Inflammatory macrophage treated with lipopolysaccharide for 1 hour (primary cell): ENCODE results near the gene TMEM131L.
A peak's percentile ranks its signal among the peaks of the same experiment; 100 is the strongest.

Source experiments
- DNase-seq, 2 donors: peaks; one replicate each; pipeline ENCODE4 v3.0.0-alpha.2; 2020 to 2022

The TMEM131L gene

DNA sequence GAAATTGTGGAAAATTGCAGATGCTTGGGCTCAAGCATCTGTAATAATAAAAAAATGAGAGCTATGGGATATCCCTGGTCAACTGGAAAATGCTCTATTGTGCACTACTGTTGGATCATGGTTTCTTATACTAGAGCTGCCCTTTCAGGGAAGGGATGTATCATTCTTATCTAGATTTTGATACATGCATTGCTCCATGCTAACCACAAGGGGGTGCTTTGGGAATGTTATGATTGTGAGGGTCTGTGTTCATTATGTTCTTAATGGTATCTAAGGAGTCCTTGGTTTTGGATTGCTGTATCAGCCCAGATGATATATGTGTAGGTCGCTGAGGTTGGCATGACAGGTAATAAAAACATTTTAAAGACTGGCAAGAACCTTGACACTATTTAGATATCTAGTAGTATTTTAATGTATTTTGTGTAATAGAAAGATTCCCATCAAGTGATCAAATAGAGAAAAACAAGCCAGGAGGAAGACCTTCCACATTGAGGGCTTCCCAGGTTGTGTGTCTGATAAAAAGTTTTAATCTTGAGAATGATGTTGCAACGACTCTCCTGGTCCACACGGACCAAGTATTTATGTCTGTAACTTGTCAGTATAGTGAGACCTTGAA is 168.7 kb downstream of the TMEM131L start:
- DNase-seq = peak in 1 of 2 donors; percentile 68

DNA sequence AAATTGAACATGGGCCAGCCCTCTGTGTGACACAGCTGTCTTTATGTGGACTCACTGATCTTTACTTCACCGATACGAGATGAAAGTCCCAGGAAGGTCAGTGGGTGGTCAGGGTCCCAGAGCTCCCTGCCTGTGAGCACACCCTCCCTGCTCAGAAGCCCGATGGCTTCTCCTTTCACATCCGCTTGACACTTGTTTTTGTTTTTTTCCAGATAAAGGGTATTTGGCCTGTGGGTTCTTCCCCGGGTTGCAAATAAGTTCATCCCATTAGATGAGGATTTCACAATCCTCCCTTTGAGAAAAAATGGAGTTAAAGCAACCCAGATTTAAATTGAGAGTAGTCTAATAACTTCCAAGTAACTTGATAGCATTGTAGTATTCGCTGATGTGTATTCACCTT is 169.7 kb downstream of the TMEM131L start:
- no peak for DNase-seq

- no peak for DNase-seq
Measured at GRCh38 chr4:153637201-153637600, 171.0 kb downstream of the TMEM131L start.

DNA sequence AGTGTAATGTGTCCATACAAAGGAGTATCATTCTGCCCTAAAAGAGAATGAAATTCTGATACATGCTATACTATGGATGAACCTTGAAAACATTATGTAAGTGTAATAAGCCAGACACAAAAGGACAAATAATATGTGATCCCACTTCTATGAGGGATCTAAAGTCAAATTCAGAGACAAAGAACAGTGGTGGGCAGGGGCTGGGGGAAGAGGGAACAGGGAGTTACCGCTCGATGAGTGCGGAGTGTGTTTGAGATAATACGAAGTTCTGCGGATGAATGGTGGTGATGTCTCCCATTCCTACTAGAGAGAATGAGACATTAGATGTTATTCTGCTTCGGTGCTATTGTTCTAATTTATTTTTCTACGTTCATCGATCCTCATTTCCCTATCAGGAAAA is 171.9 kb downstream of the TMEM131L start:
- DNase-seq = no peak

- DNase-seq = no peak
Measured at GRCh38 chr4:153638999-153639398, 172.8 kb downstream of the TMEM131L start.

- DNase-seq = no peak
Measured at GRCh38 chr4:153639833-153640802, 174.0 kb downstream of the TMEM131L start.

GRCh38 chr4:153641532-153641931 is 175.4 kb downstream of the TMEM131L start:
- DNase-seq = no peak

GRCh38 chr4:153643406-153644383 is 177.5 kb downstream of the TMEM131L start:
- peak in 1 of 2 donors; percentile 60 for DNase-seq

DNA sequence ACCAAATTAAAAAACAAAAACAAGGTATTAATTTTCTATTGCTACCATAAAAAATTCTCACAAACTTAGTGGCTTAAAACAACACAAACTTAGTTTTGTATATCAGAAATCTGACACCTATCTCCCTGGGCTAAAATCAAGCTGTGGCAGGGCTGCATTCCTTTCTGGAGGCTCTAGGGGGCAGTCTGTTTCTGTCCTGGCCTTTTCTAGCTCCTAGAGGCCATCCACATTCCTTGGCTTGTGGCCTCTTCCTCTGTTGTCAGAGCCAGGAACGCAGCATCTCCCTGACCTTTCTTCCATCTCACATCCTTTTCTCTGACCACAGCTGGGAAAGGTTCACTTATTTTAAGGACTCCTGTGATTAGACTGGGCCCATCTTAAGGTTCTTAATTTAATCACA is 179.0 kb downstream of the TMEM131L start:
- DNase-seq = no peak

- no peak for DNase-seq
Measured at GRCh38 chr4:153646261-153646660, 180.1 kb downstream of the TMEM131L start.

DNA sequence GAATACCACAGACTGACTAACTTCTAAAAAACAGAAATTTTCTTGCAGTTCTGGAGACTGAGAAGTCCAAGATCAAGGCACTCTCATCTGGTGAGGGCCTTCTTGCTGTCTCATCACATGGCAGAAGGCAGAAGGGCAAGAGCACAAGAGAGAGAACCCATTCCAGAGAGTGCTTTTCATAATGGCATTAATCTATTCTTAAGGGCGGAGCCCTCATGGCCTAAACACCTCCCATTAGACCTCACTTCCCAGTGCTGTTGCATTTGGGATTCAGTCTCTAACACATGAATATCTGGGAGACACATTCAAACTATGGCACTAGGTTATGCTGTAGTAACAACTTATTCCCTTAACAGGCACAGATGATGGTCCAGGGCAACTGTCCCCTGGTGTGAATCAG is 180.8 kb downstream of the TMEM131L start:
- DNase-seq = no peak

DNA sequence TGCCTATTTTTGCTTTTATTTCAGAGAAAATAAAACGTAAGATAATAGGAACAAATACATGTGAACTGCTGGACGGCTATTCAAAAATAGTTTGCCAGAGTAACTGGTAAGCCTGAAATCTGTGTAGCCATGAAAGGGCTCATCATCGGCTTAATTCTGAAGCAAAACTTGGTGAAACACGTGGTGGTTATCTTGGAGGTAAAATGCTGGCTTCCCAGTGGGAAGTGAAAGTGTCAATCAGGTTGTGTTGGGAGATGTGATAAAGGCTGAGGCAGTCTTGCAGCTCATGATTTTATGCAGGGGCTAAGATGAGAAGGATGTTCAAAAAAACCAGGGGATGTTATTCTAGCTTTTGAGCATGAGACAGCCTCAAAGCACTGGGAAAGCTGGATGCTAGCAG is 181.8 kb downstream of the TMEM131L start:
- DNase-seq = no peak

DNA sequence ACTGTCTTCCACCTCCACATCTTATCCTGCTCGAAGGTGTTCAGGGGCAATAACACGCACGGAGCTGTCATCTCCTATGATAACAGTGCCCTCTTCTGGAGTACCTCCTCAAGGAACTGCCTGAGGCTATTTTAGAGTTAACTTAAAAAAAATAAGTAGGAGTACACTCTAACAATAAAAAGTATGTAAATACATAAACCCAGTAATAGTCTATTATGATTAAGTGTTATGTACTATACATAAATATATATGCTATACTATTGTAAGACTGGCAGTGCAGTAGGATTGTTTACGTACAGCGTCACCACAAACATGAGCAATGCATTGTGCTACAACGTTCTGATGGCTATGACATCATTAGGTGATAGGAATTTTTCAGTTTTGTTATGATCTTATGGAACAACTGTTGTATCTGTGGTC is 183.4 kb downstream of the TMEM131L start:
- no peak for DNase-seq

DNA sequence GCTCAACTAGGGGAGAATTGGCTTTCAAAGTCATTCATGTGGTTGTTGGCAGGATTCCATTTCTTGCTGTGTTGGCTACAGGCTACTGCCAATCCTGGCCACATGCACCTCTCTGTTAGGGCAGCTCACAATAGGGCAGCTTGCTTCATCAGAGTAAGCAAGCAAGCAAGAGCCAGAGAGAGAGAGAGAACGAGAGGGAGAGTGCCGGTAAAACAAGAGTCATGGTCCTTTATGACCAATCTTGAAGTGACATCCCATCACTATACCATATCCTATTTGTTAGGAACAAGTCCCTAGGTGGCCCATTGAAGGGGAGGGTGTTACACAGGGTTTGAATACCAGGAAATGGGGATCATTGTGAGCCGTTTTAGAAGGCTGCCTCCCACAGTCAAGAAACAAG is 185.0 kb downstream of the TMEM131L start:
- peak in 1 of 2 donors; percentile 42 for DNase-seq

GRCh38 chr4:153651587-153651986 is 185.4 kb downstream of the TMEM131L start:
- peak; percentile 91 to 95 for DNase-seq

DNA sequence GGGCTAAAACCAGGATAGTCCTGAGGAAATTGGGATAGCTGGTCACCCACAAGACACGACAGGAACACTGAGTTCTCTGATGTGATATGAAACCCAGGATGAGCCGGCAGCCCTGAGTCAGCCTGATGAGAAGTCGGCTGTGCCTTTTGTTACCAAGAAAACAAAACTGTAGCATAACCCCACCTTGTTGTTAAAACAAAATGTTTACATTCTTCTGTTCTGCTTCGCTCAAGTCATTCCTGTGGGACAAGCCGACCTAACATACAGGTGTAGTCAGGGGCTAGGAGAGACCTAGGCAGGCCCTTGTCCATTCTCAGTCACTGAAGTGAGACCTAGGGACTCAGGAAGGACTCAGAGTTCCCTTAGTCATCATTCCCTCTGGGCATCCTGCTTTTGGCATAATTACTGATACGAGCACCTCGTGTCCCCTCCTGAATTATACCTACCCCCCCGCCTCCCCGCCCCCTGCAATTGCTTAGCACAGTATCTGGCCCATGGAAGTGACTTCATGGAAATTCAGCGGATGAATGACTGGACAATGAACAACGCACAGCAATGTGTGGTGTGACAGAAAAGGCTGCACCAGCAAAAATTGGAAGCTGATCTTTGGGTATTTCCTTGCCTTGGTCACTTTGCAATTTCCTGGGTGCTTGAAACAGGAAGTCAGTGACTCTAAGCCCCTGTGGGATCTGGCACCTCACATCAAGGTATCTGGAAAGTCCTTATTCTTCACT is 186.1 kb downstream of the TMEM131L start:
- DNase-seq = peak; percentile 86 to 93

GRCh38 chr4:153655002-153655541 is 188.9 kb downstream of the TMEM131L start:
- DNase-seq = peak in 1 of 2 donors; percentile 63

GRCh38 chr4:153655928-153656327 is 189.8 kb downstream of the TMEM131L start:
- DNase-seq = peak; percentile 75 to 91

GRCh38 chr4:153661215-153661822 is 195.2 kb downstream of the TMEM131L start:
- DNase-seq = peak; percentile 94 to 99

DNA sequence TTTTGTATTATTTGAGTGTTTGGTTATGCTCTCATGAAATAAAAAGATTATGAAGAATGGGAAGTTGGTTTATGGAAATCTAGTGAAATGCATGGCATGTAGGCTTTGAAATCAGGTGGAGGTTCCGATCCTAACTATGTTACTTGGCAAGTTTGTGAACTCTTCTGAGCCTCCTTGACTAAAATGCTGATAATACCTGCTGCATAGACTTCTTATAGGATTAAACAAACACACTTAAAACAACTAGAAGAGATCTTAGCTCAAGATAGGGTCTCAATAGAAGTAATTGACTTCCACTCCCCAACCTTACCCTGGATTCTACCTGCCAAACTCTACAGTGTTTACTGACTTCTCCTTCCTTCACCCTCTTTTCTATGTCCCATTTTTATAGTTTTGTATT is 195.7 kb downstream of the TMEM131L start:
- no peak for DNase-seq

DNA sequence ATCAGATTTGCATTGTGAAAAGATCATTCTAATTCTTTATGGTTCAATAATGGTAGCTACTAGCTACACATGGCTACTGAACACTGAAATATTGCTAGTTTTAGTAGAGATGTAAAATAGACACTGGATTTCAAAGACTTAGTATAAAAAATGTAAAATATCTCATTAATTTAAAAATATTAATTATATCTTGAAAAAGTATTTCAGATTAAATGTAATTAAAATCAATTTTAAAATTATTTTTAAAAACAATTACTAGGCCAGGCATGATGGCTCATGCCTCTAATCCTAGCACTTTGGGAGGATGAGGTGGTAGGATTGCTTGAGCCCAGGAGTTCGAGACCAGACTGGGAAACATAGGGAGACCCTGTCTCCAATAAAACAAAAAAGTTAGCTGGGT is 197.5 kb downstream of the TMEM131L start:
- DNase-seq = no peak
